GM20000 (cell line): ENCODE results near the gene NELL1.

Source experiments
- DNase-seq: peaks from one replicate; pipeline ENCODE4 v3.0.0; 2012; ENCODE audit warnings: low spot score
- CTCF ChIP-seq: IDR thresholded peaks from 2 replicates; pipeline ENCODE4 v1.5.1; 2012; ENCODE audit warnings: mild to moderate bottlenecking, control low read depth; ENCODE audit errors: extremely low read depth, missing control alignments

NELL1 gene

DNA sequence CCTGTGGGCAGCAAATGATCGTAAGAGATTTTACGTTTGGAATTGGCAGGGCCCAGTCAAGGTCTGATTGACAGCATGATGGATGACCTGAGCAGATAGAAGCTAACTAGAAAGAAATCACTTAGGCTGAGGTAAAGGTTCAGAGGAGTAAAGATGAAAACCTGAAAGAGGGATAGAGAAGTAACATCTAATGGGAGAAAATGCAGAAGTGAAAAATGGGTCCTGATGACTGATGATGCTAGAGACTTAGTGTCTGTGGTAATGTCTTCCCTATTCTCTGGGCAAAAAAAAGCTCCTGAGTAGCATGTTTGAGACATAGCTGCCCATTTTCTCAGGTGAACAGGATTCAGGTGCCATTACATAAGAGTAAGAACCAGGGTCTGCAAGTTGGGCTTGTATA, 894.7 kb downstream of the NELL1 start:
- TF ChIP-seq CTCF: no peak
- DNase-seq: no peak

GRCh38 chr11:21564833-21565682, 895.7 kb downstream of the NELL1 start:
- DNase-seq: no peak
- TF ChIP-seq CTCF: no peak

DNA sequence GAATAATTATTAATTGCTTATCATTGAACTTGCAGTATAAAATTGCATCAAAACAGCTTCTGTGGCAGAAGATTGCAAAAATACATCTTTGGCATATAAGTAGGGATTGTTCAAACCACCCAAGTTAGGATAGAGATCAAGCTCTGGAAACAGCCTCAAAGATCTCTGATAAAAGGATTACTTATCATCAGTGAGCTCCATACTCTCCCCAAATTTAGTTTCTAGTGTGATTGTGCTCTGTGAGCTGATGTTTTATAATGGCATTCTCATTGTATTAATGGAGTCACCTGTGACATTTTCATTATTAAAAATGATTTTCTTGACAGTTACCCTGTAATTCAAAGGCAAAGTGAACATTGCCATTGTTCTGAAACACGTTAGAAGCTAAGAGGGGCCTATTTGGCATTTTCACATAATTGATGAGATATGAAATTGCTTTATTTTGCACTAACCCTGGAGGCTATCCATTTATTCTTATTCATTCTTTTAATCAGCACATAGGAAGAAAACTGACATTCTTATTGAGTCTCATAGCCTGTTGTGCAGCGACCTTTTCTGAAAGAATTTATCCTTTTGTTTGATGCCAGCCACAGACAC, 897.2 kb downstream of the NELL1 start:
- no peak for DNase-seq
- TF ChIP-seq CTCF: no peak

DNA sequence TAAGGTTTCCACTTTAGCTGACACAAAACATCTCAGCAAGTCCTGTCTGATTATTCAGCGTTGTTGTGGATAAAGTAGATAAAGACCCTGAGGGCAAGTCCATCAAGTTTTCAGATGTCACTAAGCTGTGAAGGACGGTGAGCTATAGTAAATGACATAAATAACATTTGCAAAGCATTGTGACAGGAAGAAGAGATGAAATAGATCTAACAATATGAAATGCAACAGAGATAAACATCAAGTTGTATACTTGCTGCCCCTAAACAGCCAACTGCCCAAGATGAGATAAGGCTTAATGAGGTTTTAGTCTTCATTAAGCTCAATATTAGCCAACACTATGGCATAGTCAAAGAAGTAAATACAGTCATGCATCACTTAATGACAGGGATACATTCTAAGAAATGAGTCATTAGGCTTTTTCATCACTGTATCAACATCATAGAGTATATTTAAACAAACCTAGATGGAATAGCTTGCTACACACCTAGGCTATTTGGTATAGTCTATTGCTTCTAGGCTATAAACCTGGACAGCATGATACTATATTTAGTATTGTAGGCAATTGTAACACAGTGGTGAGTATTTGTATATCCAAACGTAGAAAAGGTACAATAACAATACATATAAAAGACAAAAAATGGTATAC, 898.4 kb downstream of the NELL1 start:
- DNase-seq: no peak
- TF ChIP-seq CTCF: no peak

DNA sequence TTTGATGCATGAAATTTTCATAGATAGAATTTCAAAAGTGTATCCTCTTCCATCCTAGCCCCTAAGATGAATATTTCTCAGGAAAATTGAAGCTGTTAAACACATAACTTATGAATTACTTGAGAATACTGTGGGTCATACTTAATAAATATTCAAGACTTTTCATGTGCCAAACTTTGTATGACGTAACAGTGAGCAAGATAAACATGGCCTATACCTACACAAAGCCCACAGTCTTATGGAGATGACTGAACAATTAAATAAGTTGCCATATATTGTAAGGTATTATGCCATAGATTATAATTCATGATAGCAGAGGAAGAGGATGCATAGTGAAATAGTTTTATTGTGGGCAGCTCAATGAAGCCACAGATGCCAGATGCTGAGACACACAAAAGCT, 902.8 kb downstream of the NELL1 start:
- no peak for DNase-seq
- TF ChIP-seq CTCF: no peak

DNA sequence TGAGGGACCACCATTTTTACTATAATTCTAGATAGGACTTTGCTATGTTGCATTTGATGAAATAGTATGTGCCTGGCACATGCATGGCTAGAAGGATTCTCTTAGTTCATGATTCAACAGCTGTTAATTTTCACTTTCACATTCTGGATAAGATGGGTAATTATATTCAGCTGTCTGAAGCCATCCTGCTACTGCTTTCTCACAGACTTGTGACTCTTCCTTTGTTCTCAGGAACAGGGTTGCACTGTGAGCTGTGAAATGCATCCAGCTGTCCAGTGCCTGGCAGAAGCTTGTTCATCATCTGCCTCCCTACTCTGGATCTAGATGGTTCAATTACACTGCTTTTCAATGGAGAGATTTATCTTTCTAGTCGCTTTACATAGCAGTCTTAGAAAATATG, 913.4 kb downstream of the NELL1 start:
- no peak for TF ChIP-seq CTCF

GRCh38 chr11:21588754-21589153, 919.4 kb downstream of the NELL1 start:
- no peak for TF ChIP-seq CTCF
- no peak for DNase-seq

More for the DNA sequence above, 913.4 kb downstream of the NELL1 start:
- no peak for DNase-seq
